SK-N-SH (cell line): ENCODE results near the gene NOXRED1. TPM values are rescaled to one million over a fixed set of nuclear protein-coding genes. Genes with fewer than 3 reads are reported as not detected.

Source experiments
- CTCF ChIA-PET: fragments of 300-600, 350-600 bp; formaldehyde crosslinking; extraction: SDS; loops from one replicate; lab custom pipeline; 2021; lab: Yijun Ruan, JAX
- POLR2A ChIA-PET: fragments of 350-600 bp; sonication (Branson Sonifier 250); formaldehyde crosslinking; extraction: SDS; loops from one replicate; lab custom pipeline; 2020; ENCODE audit warnings: antibody characterized with exemption, inconsistent platforms; lab: Yijun Ruan, JAX
- DNase-seq: peaks from one replicate; pipeline ENCODE4 v3.0.0; 2012
- H2AFZ ChIP-seq: fragments of 200-600 bp; sonication (generic); 2 replicates; pipeline ENCODE4 v1.8.1; 2016; ENCODE audit warnings: antibody characterized with exemption, mild to moderate bottlenecking, low read depth
- H3F3A ChIP-seq: fragments of 200-600 bp; sonication (generic); replicated peaks from 2 replicates; pipeline ENCODE3; 2016; ENCODE audit warnings: antibody characterized with exemption, mild to moderate bottlenecking; ENCODE audit not compliant: insufficient read depth
- H3K27ac ChIP-seq, 2 experiments: fragments of 200-500 bp in 1 of 2; fragments of 200-600 bp in 1 of 2; sonication (Bioruptor generic) in 1 of 2; sonication (generic), shearing (Covaris generic) in 1 of 2; 2 replicates each; pipeline versions ENCODE4 v1.5.1 to v1.6.1; 2014 to 2016; ENCODE audit warnings: low read depth in 2 of 2, inconsistent platforms in 1 of 2, low read length in 1 of 2, mild to moderate bottlenecking in 1 of 2, mixed read lengths in 1 of 2
- H3K27me3 ChIP-seq: fragments of 200-600 bp; sonication (generic), shearing (Covaris generic); 2 replicates; pipeline ENCODE4 v1.6.1; 2016; ENCODE audit warnings: mixed run types; ENCODE audit not compliant: insufficient read depth
- H3K36me3 ChIP-seq, 2 experiments: fragments of 200-500 bp in 1 of 2; fragments of 200-600 bp in 1 of 2; sonication (Bioruptor generic) in 1 of 2; sonication (generic) in 1 of 2; replicated peaks in 1 of 2; 2 replicates each; pipeline versions ENCODE3 to v1.5.1; 2014 to 2016; ENCODE audit warnings: low read length in 1 of 2, mild to moderate bottlenecking in 1 of 2; ENCODE audit not compliant: insufficient read depth in 2 of 2, control insufficient read depth in 1 of 2
- H3K4me1 ChIP-seq, 2 experiments: fragments of 200-500 bp in 1 of 2; fragments of 200-600 bp in 1 of 2; sonication (Bioruptor generic) in 1 of 2; sonication (generic), shearing (Covaris generic) in 1 of 2; 2 replicates each; pipeline versions ENCODE4 v1.5.1 to v1.6.1; 2014 to 2016; ENCODE audit warnings: low read depth in 1 of 2, low read length in 1 of 2, mixed run types in 1 of 2; ENCODE audit not compliant: insufficient read depth in 2 of 2, control insufficient read depth in 1 of 2
- H3K4me2 ChIP-seq: fragments of 200-600 bp; sonication (generic), shearing (Covaris generic); 2 replicates; pipeline ENCODE4 v1.6.1; 2017; ENCODE audit warnings: mixed run types
- H3K4me3 ChIP-seq, 2 experiments: fragments of 200-500 bp in 1 of 2; fragments of 200-600 bp in 1 of 2; sonication (Bioruptor generic) in 1 of 2; sonication (generic), shearing (Covaris generic) in 1 of 2; 2 replicates each; pipeline versions ENCODE4 v1.5.1 to v1.8.1; 2014 to 2016; ENCODE audit warnings: low read depth in 2 of 2, inconsistent platforms in 1 of 2, low read length in 1 of 2, mild to moderate bottlenecking in 1 of 2, mixed read lengths in 1 of 2, moderate library complexity in 1 of 2
- H3K79me2 ChIP-seq: fragments of 200-600 bp; sonication (generic); 2 replicates; pipeline ENCODE4 v1.8.1; 2017; ENCODE audit warnings: mild to moderate bottlenecking; ENCODE audit not compliant: insufficient read depth
- H3K9ac ChIP-seq: fragments of 200-600 bp; sonication (generic); 2 replicates; pipeline ENCODE4 v1.6.1; 2017; ENCODE audit warnings: mixed run types
- H3K9me2 ChIP-seq: fragments of 200-600 bp; sonication (generic); 2 replicates; pipeline ENCODE4 v1.6.1; 2017; ENCODE audit warnings: mixed run types
- H3K9me3 ChIP-seq: fragments of 200-600 bp; sonication (generic); 2 replicates; pipeline ENCODE4 v1.6.1; 2017; ENCODE audit warnings: mixed run types, mild to moderate bottlenecking, moderate library complexity
- H4K20me1 ChIP-seq: fragments of 200-600 bp; sonication (generic); 2 replicates; pipeline ENCODE4 v1.6.1; 2017; ENCODE audit warnings: mild to moderate bottlenecking, mixed run types; ENCODE audit not compliant: insufficient read depth
- ELF1 ChIP-seq: IDR thresholded peaks from 2 replicates; pipeline ENCODE4 v1.4.0; 2012
- EZH2phosphoT487 ChIP-seq: fragments of 200-600 bp; sonication (generic); IDR thresholded peaks from 2 replicates; pipeline ENCODE4 v1.6.1; 2017; ENCODE audit warnings: low read depth, mixed run types, mild to moderate bottlenecking, antibody characterized with exemption, moderate library complexity, borderline replicate concordance
- FOXJ3 ChIP-seq: sonication (generic); formaldehyde crosslinking; IDR thresholded peaks from 2 replicates; pipeline ENCODE4 v1.5.1; 2020; ENCODE audit warnings: mild to moderate bottlenecking, missing genetic modification reagents
- GABPA ChIP-seq: IDR thresholded peaks from 2 replicates; pipeline ENCODE4 v1.4.0; 2012; ENCODE audit warnings: low read depth, mild to moderate bottlenecking
- MEF2A ChIP-seq: IDR thresholded peaks from 2 replicates; pipeline ENCODE4 v1.4.0; 2012; ENCODE audit warnings: low read depth, borderline replicate concordance
- NFIC ChIP-seq: IDR thresholded peaks from 2 replicates; pipeline ENCODE4 v1.4.0; 2012; ENCODE audit warnings: borderline replicate concordance
- POLR2AphosphoS5 ChIP-seq: IDR thresholded peaks from 2 replicates; pipeline ENCODE4 v1.6.1; 2012; ENCODE audit warnings: low read depth, low read length
- RAD21 ChIP-seq: IDR thresholded peaks from 2 replicates; pipeline ENCODE4 v1.6.1; 2012; ENCODE audit warnings: mild to moderate bottlenecking, low read length
- RCOR1 ChIP-seq: fragments of 150-350 bp; IDR thresholded peaks from 2 replicates; pipeline ENCODE4 v1.6.1; 2017; ENCODE audit warnings: antibody characterized with exemption, low read length
- RFX5 ChIP-seq: IDR thresholded peaks from 2 replicates; pipeline ENCODE4 v1.6.1; 2012; ENCODE audit warnings: mild to moderate bottlenecking, improper control_type of control experiment, low read length
- RXRA ChIP-seq: IDR thresholded peaks from 2 replicates; pipeline ENCODE4 v1.4.0; 2012; ENCODE audit warnings: low read depth, mild to moderate bottlenecking, borderline replicate concordance
- TAF1 ChIP-seq: IDR thresholded peaks from 2 replicates; pipeline ENCODE4 v1.6.1; 2012; ENCODE audit warnings: low read depth, mild to moderate bottlenecking, low read length, moderate library complexity, borderline replicate concordance
- TCF12 ChIP-seq: IDR thresholded peaks from 2 replicates; pipeline ENCODE4 v1.4.0; 2012
- WGBS: methylation state at CpG from one replicate; pipeline ENCODE4 v1.1.6; 2017; ENCODE audit warnings: low lambda C conversion rate; 5-methylcytosine and 5-hydroxymethylcytosine counted together
- polyA plus RNA-seq, 3 experiments: library from polyadenylated mRNA; depleted of rRNA; stranded (reverse); fragments of >200 nt; gene quantifications; 2 replicates each; pipeline ENCODE4 v1.2.3, GENCODE V29; 2012
- TF ChIP-seq, protein P1 (sequence below): IDR thresholded peaks from 2 replicates; pipeline ENCODE4; 2012
- TF ChIP-seq, protein P2 (sequence below): fragments of 150-350 bp; IDR thresholded peaks from 2 replicates; pipeline ENCODE4 v1.6.1; 2016; ENCODE audit warnings: mild to moderate bottlenecking, low read depth, low read length
- TF ChIP-seq, protein P3 (sequence below): fragments of 200-600 bp; sonication (generic); IDR thresholded peaks from 2 replicates; pipeline ENCODE4 v1.6.1; 2017; ENCODE audit warnings: antibody characterized with exemption, mild to moderate bottlenecking, moderate library complexity
- TF ChIP-seq, protein P4 (sequence below): IDR thresholded peaks from 2 replicates; pipeline ENCODE4 v1.4.0; 2012; ENCODE audit warnings: low read depth, borderline replicate concordance

Gene NOXRED1
- polyA plus RNA-seq, 1 of the 3 experiments (the other 2 are of a cell fraction) = 0.21 TPM

DNA sequence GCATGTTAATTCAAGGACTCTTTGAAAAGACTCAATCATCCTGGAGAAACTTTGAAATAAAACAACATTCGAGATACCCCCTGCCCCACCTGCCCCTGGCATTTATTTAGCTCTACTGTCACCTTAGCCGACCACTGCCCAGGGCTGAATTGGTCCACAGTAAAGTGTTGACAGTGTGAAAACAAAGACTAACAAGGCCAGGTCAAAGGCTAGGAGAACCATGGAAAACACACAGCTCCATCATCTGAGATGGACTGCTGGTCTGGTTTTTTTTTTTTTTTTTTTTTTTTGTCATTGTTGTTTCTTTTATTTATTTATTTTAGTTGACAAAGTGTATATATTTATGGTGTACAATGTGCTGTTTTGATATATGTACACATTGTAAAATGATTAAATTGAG is 76.8 kb downstream of the NOXRED1 start:
- CTCF ChIA-PET = no interaction called here
- Histone ChIP-seq H3K27ac (no peak overlapping the region), H3K27me3 (no peaks in the 10 kb centered on the region), H3K9me3 (no peaks in the 10 kb centered on the region), H3K79me2 (no peaks in the 10 kb centered on the region), H3K9ac (no peak overlapping the region), H3K4me1 (0 out of 4 replicates have a peak, but pooled peaks cover 0 to 5% of the 10 kb centered on the region in 2 experiments), H3F3A (no peaks in the 10 kb centered on the region), H3K4me2 (no peak overlapping the region), H3K36me3 (peaks cover 7 to 20% of the 10 kb centered on the region in 2 experiments), H2AFZ (no peak overlapping the region), H3K9me2 (no peaks in the 10 kb centered on the region), H3K4me3 (no peak overlapping the region), H4K20me1 (no peaks in the 10 kb centered on the region)
- WGBS = 96% methylated on average over 2 of the region's 2 CpGs
- no peak for TF ChIP-seq RXRA
- TF ChIP-seq, protein P1, sequence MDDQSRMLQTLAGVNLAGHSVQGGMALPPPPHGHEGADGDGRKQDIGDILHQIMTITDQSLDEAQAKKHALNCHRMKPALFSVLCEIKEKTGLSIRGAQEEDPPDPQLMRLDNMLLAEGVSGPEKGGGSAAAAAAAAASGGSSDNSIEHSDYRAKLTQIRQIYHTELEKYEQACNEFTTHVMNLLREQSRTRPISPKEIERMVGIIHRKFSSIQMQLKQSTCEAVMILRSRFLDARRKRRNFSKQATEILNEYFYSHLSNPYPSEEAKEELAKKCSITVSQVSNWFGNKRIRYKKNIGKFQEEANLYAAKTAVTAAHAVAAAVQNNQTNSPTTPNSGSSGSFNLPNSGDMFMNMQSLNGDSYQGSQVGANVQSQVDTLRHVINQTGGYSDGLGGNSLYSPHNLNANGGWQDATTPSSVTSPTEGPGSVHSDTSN = no peak
- TF ChIP-seq GABPA = no peak
- no peak for TF ChIP-seq ELF1
- TF ChIP-seq FOXJ3 (CRISPR knock-in tag) = no peak
- no peak for TF ChIP-seq EZH2phosphoT487
- no peak for TF ChIP-seq MEF2A
- TF ChIP-seq, protein P2, sequence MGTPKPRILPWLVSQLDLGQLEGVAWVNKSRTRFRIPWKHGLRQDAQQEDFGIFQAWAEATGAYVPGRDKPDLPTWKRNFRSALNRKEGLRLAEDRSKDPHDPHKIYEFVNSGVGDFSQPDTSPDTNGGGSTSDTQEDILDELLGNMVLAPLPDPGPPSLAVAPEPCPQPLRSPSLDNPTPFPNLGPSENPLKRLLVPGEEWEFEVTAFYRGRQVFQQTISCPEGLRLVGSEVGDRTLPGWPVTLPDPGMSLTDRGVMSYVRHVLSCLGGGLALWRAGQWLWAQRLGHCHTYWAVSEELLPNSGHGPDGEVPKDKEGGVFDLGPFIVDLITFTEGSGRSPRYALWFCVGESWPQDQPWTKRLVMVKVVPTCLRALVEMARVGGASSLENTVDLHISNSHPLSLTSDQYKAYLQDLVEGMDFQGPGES = no peak
- TF ChIP-seq TAF1 = no peak
- TF ChIP-seq, protein P3, sequence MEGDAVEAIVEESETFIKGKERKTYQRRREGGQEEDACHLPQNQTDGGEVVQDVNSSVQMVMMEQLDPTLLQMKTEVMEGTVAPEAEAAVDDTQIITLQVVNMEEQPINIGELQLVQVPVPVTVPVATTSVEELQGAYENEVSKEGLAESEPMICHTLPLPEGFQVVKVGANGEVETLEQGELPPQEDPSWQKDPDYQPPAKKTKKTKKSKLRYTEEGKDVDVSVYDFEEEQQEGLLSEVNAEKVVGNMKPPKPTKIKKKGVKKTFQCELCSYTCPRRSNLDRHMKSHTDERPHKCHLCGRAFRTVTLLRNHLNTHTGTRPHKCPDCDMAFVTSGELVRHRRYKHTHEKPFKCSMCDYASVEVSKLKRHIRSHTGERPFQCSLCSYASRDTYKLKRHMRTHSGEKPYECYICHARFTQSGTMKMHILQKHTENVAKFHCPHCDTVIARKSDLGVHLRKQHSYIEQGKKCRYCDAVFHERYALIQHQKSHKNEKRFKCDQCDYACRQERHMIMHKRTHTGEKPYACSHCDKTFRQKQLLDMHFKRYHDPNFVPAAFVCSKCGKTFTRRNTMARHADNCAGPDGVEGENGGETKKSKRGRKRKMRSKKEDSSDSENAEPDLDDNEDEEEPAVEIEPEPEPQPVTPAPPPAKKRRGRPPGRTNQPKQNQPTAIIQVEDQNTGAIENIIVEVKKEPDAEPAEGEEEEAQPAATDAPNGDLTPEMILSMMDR = no peak
- TF ChIP-seq, protein P4, sequence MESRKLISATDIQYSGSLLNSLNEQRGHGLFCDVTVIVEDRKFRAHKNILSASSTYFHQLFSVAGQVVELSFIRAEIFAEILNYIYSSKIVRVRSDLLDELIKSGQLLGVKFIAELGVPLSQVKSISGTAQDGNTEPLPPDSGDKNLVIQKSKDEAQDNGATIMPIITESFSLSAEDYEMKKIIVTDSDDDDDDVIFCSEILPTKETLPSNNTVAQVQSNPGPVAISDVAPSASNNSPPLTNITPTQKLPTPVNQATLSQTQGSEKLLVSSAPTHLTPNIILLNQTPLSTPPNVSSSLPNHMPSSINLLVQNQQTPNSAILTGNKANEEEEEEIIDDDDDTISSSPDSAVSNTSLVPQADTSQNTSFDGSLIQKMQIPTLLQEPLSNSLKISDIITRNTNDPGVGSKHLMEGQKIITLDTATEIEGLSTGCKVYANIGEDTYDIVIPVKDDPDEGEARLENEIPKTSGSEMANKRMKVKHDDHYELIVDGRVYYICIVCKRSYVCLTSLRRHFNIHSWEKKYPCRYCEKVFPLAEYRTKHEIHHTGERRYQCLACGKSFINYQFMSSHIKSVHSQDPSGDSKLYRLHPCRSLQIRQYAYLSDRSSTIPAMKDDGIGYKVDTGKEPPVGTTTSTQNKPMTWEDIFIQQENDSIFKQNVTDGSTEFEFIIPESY = no peak
- TF ChIP-seq NFIC = no peak
- no peak for TF ChIP-seq RFX5
- no peak for TF ChIP-seq TCF12
- no peak for TF ChIP-seq POLR2AphosphoS5
- no peak for TF ChIP-seq RAD21
- no peak for TF ChIP-seq RCOR1
- no peak for DNase-seq
- POLR2A ChIA-PET = interaction anchor here (0.7 kb wide), 1 partner anchor 248 kb away, joined by 3 read pairs; the partner anchor contains the start of gene CIPC
